Left cardiac atrium (tissue), 4 donors: ENCODE data around the gene HM13. TPM values are rescaled to one million over a fixed set of nuclear protein-coding genes. Genes with fewer than 3 reads are reported as not detected.
"Not testable (repeated sequence)": the region's sequence is repeated elsewhere in the genome, so short reads cannot be mapped to it uniquely, and the experiment has no call there.

Experiments
- ATAC-seq, 2 donors: fragments of 200-7000 bp; cut with Tn5 transposase; one replicate each; pipeline ENCODE4 v1.9.1; 2020; ENCODE audit warnings: mild to moderate bottlenecking in 2 of 2, moderate library complexity in 2 of 2
- DNase-seq: peaks from one replicate; pipeline ENCODE4 v3.0.0-alpha.2; 2020
- intact Hi-C, 2 donors: fragments of 100-400 bp; cut with DNase I; formaldehyde crosslinking; loops; one replicate each; pipeline versions ENCODE4 v1.14.1 to v1.15.1; 2022 to 2023
- total RNA-seq, 2 donors: library from RNA; stranded (reverse); fragmentation: NEBNext Ultra II Directional; extraction: Animal tissue kit (Norgen Biotek cat#: 25700); gene quantifications; one replicate each; pipeline ENCODE4 v1.2.1, GENCODE V29; 2021
- donor health status: DM: no; HTN: yes; CAD: no.
- donor health status: DM: no; HTN: yes; CAD: no; lungs with severe emphysema.
- donor health status: DM: yes; HTN: yes; CAD: no.
- donor health status: Dilated cardiomyopathy.

The HM13 gene
- total RNA-seq, 2 donors from 2014 or later, result 64.9 to 88.9 TPM

DNA sequence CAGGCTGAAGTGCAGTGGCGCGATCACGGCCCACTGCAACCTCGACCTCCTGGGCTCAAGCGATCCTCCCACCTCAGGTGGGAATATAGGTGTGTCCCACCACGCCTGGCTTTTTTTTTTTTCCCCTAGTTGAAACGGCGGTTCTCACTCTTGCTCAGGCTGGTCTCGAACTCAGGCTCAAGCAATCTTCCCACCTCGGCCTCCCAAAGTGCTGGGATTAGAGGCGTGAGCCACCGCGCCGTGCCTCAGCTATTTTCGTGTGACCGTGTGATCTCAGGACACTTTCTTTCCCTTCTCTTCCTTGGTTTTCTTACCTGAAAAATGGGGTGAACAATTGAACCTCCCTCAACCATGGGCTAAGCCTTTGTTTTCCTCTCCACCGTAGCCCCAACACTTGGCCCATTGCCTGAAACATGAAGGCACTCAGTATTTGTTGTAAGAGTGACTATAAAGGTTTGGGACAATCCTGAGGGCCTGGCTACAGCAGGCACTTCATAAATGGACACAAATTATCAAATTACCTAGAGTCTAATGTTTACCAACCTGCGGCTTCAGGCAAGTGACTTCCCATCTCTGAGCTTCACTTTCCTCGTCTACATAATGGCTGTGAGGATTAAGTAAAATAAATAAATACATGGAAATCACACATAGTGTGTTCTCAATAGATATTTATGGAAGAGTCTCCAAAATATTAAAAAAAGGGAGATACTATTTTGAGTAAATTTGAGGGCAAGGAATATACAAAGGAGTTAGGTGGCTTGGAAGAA lies 59.5 kb downstream of the HM13 start:
- intact Hi-C loops, result loop anchor here (2.0 to 5.0 kb wide), 2 partner anchors 31 to 139 kb away; partner anchors contain the start of gene ID1 (in 1 of the 2)
- ATAC-seq, result no peak
- DNase-seq, result no peak

DNA sequence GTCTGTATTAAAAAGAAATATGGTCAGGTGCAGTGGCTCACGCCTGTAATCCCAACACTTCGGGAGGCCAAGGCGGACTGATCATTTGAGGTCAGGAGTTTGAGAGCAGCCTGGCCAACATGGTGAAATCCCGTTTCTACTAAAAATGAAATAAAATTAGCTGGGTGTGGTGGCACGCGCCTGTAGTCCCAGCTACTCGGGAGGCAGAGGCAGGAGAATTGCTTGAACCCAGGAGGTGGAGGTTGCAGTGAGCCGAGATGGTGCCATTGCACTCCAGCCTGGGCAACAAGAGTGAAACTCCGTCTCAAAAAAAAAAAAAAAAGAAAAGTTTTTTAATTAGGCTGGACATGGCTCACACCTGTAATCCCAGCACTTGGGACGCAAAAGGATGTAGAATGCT lies 60.7 kb downstream of the HM13 start:
- intact Hi-C loops, result loop anchor here in 1 of 2 donors (5.0 kb wide), 1 partner anchor 137 kb away; no protein-coding TSS in a partner anchor
- not testable (repeated sequence) for ATAC-seq, DNase-seq

GRCh38 chr20:31576751-31577150 lies 62.5 kb downstream of the HM13 start:
- intact Hi-C loops, result no loop called here
- DNase-seq, result no peak
- no peak for ATAC-seq

GRCh38 chr20:31577194-31577593 lies 63.0 kb downstream of the HM13 start:
- DNase-seq, result no peak
- intact Hi-C loops, result no loop called here
- ATAC-seq, result no peak

GRCh38 chr20:31578448-31579138 lies 64.4 kb downstream of the HM13 start:
- DNase-seq (no peak), ATAC-seq (no peak)
- intact Hi-C loops, result no loop called here

GRCh38 chr20:31579245-31579644 lies 65.0 kb downstream of the HM13 start:
- ATAC-seq (no peak), DNase-seq (no peak)
- intact Hi-C loops, result no loop called here

GRCh38 chr20:31579941-31580651 lies 65.9 kb downstream of the HM13 start:
- intact Hi-C loops, ATAC-seq, DNase-seq: not testable (repeated sequence)

DNA sequence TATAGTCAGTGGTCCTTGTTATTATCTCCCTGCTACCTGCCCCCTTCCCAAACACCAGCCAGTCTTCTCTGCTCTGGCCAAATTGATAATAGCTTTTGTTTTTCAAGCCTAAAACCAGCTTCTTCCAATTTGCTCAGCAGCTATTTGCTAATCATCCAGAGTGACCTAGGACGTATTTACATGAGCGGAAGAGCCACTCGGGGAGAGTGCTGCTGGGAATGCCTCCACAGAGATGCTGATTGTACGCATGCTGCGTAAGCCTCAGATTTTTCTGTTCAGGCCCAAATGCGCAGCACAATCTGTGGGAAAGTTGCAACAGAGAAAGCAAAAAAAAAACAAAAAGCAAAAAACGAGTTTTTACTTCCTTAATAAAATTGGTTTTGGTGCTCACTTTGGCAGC lies 66.5 kb downstream of the HM13 start:
- ATAC-seq, result no peak
- DNase-seq, result no peak
- intact Hi-C loops, result no loop called here

DNA sequence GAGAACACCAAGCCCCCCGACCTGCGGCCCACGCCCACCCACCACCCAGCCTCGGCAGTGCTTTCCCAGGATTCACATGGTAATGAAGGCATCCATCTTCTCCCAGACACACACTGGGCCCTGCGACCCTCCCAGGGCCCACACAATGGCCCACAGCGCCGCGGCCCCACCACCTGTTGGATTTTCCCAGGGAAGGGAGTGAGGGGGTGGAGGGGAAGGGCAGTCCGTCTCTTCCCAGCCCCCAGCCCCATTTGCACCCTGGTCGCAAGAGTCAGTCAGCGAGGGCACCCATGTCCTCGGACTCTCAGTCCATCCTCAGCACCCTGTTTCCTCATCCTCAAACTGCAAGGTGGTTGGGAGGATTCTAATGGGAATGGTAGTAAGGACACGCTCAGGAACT lies 67.1 kb downstream of the HM13 start:
- ATAC-seq (no peak), DNase-seq (no peak)
- intact Hi-C loops, result no loop called here

GRCh38 chr20:31587545-31588389 lies 73.5 kb downstream of the HM13 start:
- peak; percentile 92 to 94 for ATAC-seq
- peak; percentile 74 for DNase-seq
- intact Hi-C loops, result no loop called here

DNA sequence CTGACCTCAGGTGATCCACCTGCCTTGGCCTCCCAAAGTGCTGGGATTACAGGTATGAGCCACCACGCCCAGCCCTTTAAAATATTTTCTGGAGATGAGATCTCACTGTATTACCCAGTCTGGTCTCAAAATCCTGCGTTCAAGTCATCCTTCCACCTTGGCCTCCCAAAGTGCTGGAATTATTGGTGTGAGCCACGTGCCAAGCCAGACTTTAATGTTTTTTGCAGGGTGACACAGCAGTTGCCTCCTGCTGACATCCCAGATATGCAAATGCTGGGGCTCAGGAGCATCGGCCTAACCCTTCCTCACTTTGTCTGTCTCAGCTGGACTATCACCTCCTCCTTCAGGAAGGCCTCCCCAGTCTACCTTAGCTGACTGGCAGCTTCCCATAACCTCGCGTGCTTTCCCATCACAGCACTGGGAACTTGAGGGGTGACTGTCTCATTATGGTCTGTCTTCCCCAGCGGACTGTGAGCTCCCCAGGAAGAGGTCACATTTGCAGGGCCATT lies 76.5 kb downstream of the HM13 start:
- DNase-seq, result no peak
- intact Hi-C loops, result no loop called here

DNA sequence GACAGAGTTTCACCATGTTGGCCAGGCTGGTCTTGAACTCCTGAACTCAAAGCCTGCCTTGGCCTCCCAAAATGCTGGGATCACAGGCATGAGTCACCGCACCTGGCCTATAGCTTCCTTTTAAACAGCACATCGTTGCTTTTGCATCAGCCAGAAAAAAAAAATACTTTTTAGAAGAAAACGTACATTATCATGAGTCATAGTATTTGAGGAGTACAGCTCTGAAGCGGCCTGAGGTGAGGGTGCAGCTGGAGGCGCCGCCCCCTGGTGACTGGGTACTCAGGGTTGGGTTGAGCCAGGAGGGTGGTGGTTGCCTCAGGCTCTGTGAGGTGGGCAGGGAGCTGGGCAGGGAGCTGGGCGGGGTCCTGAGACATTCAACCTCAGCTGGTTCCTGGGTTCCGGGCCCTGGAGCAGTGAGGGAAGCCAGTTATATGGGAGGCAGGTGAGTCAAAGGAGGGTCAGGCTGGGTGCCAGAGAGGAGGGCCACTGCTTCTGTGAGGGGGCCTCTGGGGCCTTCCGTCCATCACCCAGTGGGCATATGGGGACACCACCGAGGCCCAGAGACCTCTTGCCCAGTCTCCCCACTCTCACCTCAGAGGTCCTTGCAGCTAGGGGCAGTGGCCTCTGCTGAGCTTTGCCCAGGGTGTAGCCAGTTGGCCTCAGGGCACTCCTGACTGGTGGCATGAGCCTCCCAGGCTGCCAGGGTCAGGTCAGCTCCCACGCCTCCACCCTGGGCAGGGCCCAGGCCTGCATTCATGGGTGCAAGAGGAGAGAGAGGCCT lies 79.2 kb downstream of the HM13 start:
- intact Hi-C loops, result no loop called here
- DNase-seq (peak; percentile 59), ATAC-seq (peak; percentile 10 to 79)

More for the DNA sequence above, 76.5 kb downstream of the HM13 start:
- ATAC-seq, result no peak

DNA sequence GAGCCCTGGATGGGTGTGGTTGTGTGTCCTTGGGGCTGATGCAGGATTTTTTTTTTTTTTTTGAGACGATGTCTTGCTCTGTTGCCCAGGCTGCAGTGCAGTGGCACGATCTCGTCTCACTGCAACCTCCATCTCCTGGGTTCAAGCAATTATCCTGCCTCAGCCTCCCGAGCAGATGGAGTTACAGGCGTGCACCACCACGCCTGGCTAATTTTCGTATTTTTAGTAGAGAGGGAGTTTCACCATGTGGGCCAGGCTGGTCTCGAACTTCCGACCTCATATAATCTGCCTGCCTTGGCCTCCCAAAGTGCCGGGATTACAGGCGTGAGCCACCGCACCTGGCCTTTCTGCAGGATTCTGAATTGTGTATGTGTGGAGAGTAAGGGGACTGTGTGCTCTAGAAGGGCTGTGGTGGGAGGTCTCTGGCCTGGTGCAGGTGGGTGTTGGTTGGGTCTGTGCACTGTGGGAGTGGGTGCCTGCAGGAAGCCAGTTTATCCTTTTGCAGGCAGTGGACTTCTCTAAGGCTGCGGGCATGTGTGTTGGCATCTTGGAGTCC lies 79.8 kb downstream of the HM13 start:
- ATAC-seq (no peak), DNase-seq (no peak)
- intact Hi-C loops, result no loop called here

DNA sequence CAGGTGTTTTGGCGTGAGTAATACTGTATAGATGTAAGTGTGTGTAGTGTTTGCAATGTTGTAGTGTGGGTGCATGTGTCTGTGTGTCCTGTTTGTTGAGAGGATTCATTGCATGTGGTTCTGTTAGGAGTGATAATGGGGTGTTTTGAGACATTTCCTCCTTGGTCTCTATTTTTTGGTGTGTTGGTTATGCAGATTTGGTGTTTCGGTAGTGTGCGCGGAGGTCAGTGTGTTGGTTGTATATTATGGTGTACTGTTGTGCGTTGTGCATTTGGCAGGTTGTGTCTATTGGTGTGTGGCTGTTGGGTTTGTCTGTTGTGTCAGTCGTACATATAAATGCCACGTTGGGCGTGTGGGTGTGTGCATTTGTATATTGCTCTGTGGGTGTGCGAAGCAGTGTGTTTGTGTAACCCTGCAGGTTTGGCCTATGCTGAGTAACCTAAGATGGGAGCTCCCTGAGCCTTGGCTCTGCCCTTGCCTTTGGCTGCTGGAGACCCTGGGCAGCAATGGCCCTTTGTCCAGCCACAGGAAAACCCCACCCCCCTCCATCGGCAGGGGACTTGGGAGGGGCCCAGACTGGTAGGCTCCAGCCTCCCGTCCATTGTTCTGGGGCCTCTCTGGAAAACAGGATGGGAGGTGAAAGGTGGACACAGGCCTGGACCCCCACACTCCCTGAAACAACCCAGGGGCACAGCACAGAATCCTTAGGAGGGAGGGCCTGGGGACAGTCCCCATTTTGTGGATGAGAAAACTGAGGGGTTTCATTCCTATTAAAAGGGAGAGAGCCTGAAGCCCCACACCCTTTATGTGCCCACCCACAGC lies 80.5 kb downstream of the HM13 start:
- ATAC-seq (peak; percentile 13 to 36), DNase-seq (peak; percentile 77)
- intact Hi-C loops, result no loop called here

GRCh38 chr20:31595380-31595653 lies 81.1 kb downstream of the HM13 start:
- no peak for ATAC-seq
- no peak for DNase-seq
- intact Hi-C loops, result no loop called here

DNA sequence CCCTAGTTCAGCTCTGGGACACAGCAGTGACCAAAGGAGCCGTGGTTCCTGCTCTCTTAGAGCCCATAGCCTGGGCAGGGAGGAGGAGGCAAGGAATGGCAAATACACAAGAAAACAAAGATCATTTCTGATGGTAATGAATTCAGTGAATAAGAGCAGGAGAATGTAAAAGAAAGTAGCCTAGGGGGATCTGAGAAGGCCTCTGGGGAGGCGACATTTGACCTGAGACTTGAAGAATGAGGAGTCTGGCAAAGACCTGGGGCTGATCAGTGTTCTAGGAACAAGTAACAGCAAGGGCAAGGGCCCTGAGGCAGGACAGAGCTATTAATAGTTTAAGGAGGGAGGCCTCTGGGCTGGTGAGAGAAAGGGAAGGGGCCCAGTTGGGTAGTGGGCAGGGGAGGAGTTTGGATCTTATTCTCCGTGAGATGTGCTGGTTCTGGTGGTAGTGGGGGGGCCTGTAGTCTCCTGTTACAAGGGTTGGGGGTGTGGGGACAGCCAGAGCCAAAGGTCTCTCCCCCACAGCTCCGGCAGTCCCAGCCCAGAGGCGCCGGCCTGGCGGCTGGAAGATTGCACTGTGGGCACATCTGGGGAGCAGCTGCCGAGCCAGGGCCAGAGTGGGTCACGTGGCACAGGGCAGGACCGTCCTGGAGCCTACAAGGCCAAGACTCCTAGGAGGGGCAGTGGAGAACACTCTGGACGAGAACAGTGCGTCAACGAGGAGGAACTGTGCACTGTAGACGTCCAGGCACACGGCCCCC lies 81.6 kb downstream of the HM13 start:
- DNase-seq, result peak; percentile 94
- intact Hi-C loops, result no loop called here
- ATAC-seq, result peak; percentile 89 to 92

GRCh38 chr20:31596412-31596715 lies 82.1 kb downstream of the HM13 start:
- intact Hi-C loops, DNase-seq, ATAC-seq: not testable (repeated sequence)
